Vagina (tissue), 2 donors: ENCODE results near the gene UTS2. TPM values are rescaled to one million over a fixed set of nuclear protein-coding genes. Genes with fewer than 3 reads are reported as not detected.

Source experiments
- DNase-seq, 2 donors: peaks; one replicate each; pipeline ENCODE4 v3.0.0-alpha.2; 2017; ENCODE audit errors: extremely low spot score in 2 of 2
- H3K27ac ChIP-seq: fragments of 200-600 bp; sonication (generic); one replicate; pipeline ENCODE4 v1.5.1; 2019
- H3K27me3 ChIP-seq: fragments of 200-600 bp; sonication (generic); one replicate; pipeline ENCODE4 v1.5.1; 2019
- H3K36me3 ChIP-seq, 2 donors: fragments of 200-600 bp; sonication (generic); one replicate each; pipeline ENCODE4 v1.5.1; 2017 to 2019
- H3K4me1 ChIP-seq: fragments of 200-600 bp; sonication (generic); one replicate; pipeline ENCODE4 v1.5.1; 2019
- H3K4me3 ChIP-seq, 2 donors: fragments of 200-600 bp; sonication (generic); 1 replicate in 1 of 2; 2 replicates in 1 of 2; pipeline ENCODE4 v1.5.1; 2016 to 2019
- H3K9me3 ChIP-seq: fragments of 200-600 bp; sonication (generic); one replicate; pipeline ENCODE4 v1.5.1; 2019
- CTCF ChIP-seq, 3 experiments: fragments of 450-650 bp in 2 of 3; fragments of 200-600 bp in 1 of 3; sonication (generic) in 1 of 3; IDR thresholded peaks; one replicate each; pipeline ENCODE4 v1.5.1; 2017 to 2019; ENCODE audit warnings: antibody characterized with exemption in 3 of 3, mild to moderate bottlenecking in 2 of 3, moderate library complexity in 2 of 3
- POLR2A ChIP-seq, 2 donors: fragments of 450-650 bp; IDR thresholded peaks; one replicate each; pipeline ENCODE4 v1.6.1; 2017; ENCODE audit warnings: antibody characterized with exemption in 2 of 2, mild to moderate bottlenecking in 2 of 2, moderate library complexity in 2 of 2
- POLR2AphosphoS5 ChIP-seq, 2 donors: sonication (generic); formaldehyde crosslinking; IDR thresholded peaks; one replicate each; pipeline ENCODE4 v1.9.0; 2017; ENCODE audit warnings: antibody characterized with exemption in 2 of 2, mild to moderate bottlenecking in 2 of 2, low read depth in 1 of 2; ENCODE audit not compliant: insufficient read depth in 1 of 2
- intact Hi-C: fragments of 100-400 bp; cut with DNase I; formaldehyde crosslinking; loops from one replicate; pipeline ENCODE4 v1.15.1; 2023
- total RNA-seq: library from RNA; depleted of rRNA; stranded (reverse); fragments of >200 nt; gene quantifications from one replicate; pipeline ENCODE4 v1.2.3, GENCODE V29; 2016

The UTS2 gene
- total RNA-seq, 1 donor from 2014 or later: 5.4 TPM

DNA sequence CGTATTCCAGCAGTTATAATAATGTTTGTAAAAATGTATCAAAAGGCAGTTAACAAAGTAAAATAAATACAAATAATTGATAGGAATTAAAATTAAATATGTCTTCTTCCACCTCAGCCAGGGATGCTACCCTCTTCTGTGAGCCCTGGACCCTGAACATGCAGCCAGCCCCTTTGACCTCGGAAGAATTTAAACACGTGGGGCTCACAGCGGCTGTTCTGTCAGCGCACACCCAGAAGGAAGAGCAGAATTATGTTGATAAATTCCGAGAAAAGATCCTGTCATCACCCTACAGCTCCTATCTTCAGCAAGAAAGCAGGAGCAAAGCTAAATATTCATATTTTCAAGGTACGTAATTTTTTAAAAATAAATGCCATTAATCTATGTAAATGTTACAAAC lies 26.5 kb downstream of the UTS2 start:
- TF ChIP-seq CTCF (IDR thresholded peaks at IDR 0.05) (no peak), POLR2AphosphoS5 (IDR thresholded peaks at IDR 0.05; ENCODE audit: insufficient read depth in 1 of 2, low read depth in 1 of 2) (no peak), POLR2A (IDR thresholded peaks at IDR 0.05) (no peak)

GRCh38 chr1:7824701-7825100 lies 28.2 kb downstream of the UTS2 start:
- intact Hi-C loops: no loop called here
- no peak for DNase-seq
- no peaks in the 10 kb centered on the region for H3K27me3 ChIP-seq
- TF ChIP-seq CTCF (IDR thresholded peaks at IDR 0.05) (no peak), POLR2AphosphoS5 (IDR thresholded peaks at IDR 0.05; ENCODE audit: insufficient read depth in 1 of 2, low read depth in 1 of 2) (no peak), POLR2A (IDR thresholded peaks at IDR 0.05) (no peak)
- no peaks in the 10 kb centered on the region for H3K4me1 ChIP-seq
- no peak overlapping the region for H3K4me3 ChIP-seq
- H3K27ac ChIP-seq: no peak overlapping the region
- no peaks in the 10 kb centered on the region for H3K9me3 ChIP-seq
- H3K36me3 ChIP-seq: peaks cover 0 to 82% of the 10 kb centered on the region in 2 donors

More for the DNA sequence above, 26.5 kb downstream of the UTS2 start:
- no peaks in the 10 kb centered on the region for H3K27me3 ChIP-seq
- H3K27ac ChIP-seq: no peak overlapping the region
- H3K9me3 ChIP-seq: no peaks in the 10 kb centered on the region
- intact Hi-C loops: no loop called here
- H3K4me3 ChIP-seq: no peak overlapping the region
- H3K36me3 ChIP-seq: peaks cover 0 to 76% of the 10 kb centered on the region in 2 donors
- no peaks in the 10 kb centered on the region for H3K4me1 ChIP-seq
- no peak for DNase-seq

DNA sequence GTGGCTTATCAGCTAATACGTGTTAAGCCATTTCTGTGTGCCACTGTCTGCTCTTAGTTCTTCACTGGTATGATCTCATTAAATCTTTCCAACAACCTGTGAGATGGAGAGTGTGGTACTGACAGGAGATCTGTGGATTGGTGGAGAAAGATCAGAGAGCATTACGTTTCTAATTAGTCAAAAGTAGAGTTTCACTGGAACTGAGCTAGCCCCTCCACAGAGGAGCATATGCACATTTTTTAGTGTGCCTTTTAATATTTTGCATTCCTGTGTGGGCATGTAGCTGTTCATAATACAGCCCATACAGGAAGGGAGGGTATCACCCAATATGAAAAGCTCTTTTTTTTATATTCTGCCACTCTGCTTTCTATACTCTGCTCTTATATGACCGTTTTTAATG lies 31.6 kb downstream of the UTS2 start:
- no peak for DNase-seq
- no peaks in the 10 kb centered on the region for H3K9me3 ChIP-seq
- no peak overlapping the region for H3K4me3 ChIP-seq
- no peak for TF ChIP-seq CTCF (IDR thresholded peaks at IDR 0.05)
- TF ChIP-seq POLR2A (IDR thresholded peaks at IDR 0.05): no peak
- TF ChIP-seq POLR2AphosphoS5 (IDR thresholded peaks at IDR 0.05; ENCODE audit: insufficient read depth in 1 of 2, low read depth in 1 of 2): no peak
- intact Hi-C loops: no loop called here
- H3K36me3 ChIP-seq: peaks cover 0 to 68% of the 10 kb centered on the region in 2 donors
- no peak overlapping the region for H3K27ac ChIP-seq
- no peaks in the 10 kb centered on the region for H3K27me3 ChIP-seq
- no peaks in the 10 kb centered on the region for H3K4me1 ChIP-seq

DNA sequence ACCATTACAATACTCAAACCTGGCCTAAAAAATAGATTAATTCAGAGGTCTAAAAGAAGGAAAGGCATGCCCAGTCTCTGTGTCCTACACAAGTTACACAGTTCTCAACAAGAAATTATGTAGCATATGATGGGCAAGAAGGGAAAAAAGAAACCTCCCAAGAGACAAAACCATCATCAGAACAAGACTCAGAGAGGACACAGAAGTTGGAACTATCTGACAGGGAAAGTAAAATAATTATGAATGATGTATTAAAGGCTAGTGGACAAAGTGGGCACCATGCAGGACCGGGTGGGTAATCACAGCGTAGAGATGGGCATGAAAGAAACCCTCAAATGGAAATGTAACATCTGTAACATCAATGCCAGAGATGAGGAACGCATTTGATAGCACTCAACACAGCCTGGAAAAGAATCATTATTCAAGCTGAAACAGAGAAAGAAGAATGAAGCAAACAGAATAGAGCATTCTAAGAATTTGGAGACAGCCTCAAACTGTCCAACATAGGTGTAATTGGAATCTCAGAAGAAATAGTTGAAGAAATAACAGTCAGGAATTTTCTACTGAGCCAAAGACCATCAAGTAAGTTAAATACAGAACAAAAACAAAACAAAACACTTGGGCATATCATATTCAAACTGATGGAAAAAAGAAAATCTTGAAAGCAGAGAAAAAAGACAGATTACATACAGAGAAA lies 39.0 kb downstream of the UTS2 start:
- H3K4me3 ChIP-seq: no peak overlapping the region
- H3K27ac ChIP-seq: no peak overlapping the region
- peaks cover 0 to 51% of the 10 kb centered on the region in 2 donors for H3K36me3 ChIP-seq
- no peaks in the 10 kb centered on the region for H3K27me3 ChIP-seq
- intact Hi-C loops: no loop called here
- no peaks in the 10 kb centered on the region for H3K4me1 ChIP-seq
- no peaks in the 10 kb centered on the region for H3K9me3 ChIP-seq
- DNase-seq: no peak
- TF ChIP-seq POLR2A (IDR thresholded peaks at IDR 0.05) (no peak), POLR2AphosphoS5 (IDR thresholded peaks at IDR 0.05; ENCODE audit: insufficient read depth in 1 of 2, low read depth in 1 of 2) (no peak), CTCF (IDR thresholded peaks at IDR 0.05) (no peak)

- TF ChIP-seq CTCF (IDR thresholded peaks at IDR 0.05): no peak
- no peak for TF ChIP-seq POLR2A (IDR thresholded peaks at IDR 0.05)
- TF ChIP-seq POLR2AphosphoS5 (IDR thresholded peaks at IDR 0.05; ENCODE audit: insufficient read depth in 1 of 2, low read depth in 1 of 2): no peak
- Histone ChIP-seq H3K36me3 (peaks cover 0 to 60% of the 10 kb centered on the region in 2 donors), H3K4me3 (no peak overlapping the region), H3K4me1 (no peaks in the 10 kb centered on the region), H3K27me3 (no peaks in the 10 kb centered on the region), H3K27ac (no peak overlapping the region), H3K9me3 (no peaks in the 10 kb centered on the region)
- intact Hi-C loops: no loop called here
- DNase-seq: no peak
Observed at GRCh38 chr1:7811476-7811875, 41.4 kb downstream of the UTS2 start.
